ENCODE measurements around the gene ARSB. TPM values are rescaled to one million over a fixed set of nuclear protein-coding genes. Genes with fewer than 3 reads are reported as not detected.

The ARSB gene
- total RNA-seq, 1 experiment from 2014 or later = 11.4 TPM

- H4K5ac ChIP-seq (ENCODE audit: insufficient read length, low read depth, low read length) = no peak overlapping the region
- H3K14ac ChIP-seq (ENCODE audit: insufficient read depth, low read length) = no peak overlapping the region
- no peak for DNase-seq
- H3K9me3 ChIP-seq (ENCODE audit: control insufficient read depth, low read depth, low read length) = no peaks in the 10 kb centered on the region
- TF ChIP-seq CTCF (conservative IDR thresholded peaks at IDR 0.05) = no peak
- no peak overlapping the region for H3K27ac ChIP-seq (ENCODE audit: insufficient read length, low read depth, low read length)
- no peak overlapping the region for H3K27ac Mint-ChIP-seq
- no peaks in the 10 kb centered on the region for H3K79me1 ChIP-seq (ENCODE audit: insufficient read depth, low read depth, low read length, poor library complexity, severe bottlenecking)
- H3K9me3 Mint-ChIP-seq = no peaks in the 10 kb centered on the region
- WGBS (ENCODE audit: extremely low coverage, insufficient read length, low lambda C conversion rate) = no CpG with 5 or more reads among the region's 7 CpGs
- H3K4me1 Mint-ChIP-seq = peaks cover 9 to 21% of the 10 kb centered on the region in 2 experiments; a peak in 3 of 4 replicates
- no peak overlapping the region for H3K56ac ChIP-seq (ENCODE audit: insufficient read length, low read depth, low read length)
- H4K8ac ChIP-seq (replicated peaks; ENCODE audit: insufficient read length, low read depth, low read length) = no peak overlapping the region
- H3K18ac ChIP-seq (ENCODE audit: insufficient read length, low read depth, low read length) = no peak overlapping the region
- H4K20me1 ChIP-seq (ENCODE audit: control insufficient read depth, insufficient read depth, insufficient read length) = no peaks in the 10 kb centered on the region
- no peaks in the 10 kb centered on the region for H3K23me2 ChIP-seq (ENCODE audit: insufficient read length, low read depth, low read length, poor library complexity, severe bottlenecking)
- no peak overlapping the region for H2AK5ac ChIP-seq (ENCODE audit: insufficient read length, low read length)
- no peak overlapping the region for H3K9ac ChIP-seq (ENCODE audit: extremely low read depth, insufficient read length, low read length)
- no peak overlapping the region for H3K4ac ChIP-seq (ENCODE audit: low read depth, low read length)
- H3K27me3 Mint-ChIP-seq (ENCODE audit: low read depth) = peaks cover 2% of the 10 kb centered on the region
- H4K91ac ChIP-seq (ENCODE audit: insufficient read length, low read depth, low read length) = no peak overlapping the region
- no peak overlapping the region for H2BK15ac ChIP-seq (ENCODE audit: low read depth, low read length)
- H3K23ac ChIP-seq (ENCODE audit: insufficient read length, low read depth, low read length) = no peak overlapping the region
- no peaks in the 10 kb centered on the region for H3K36me3 Mint-ChIP-seq (ENCODE audit: insufficient read depth in 1 of 3, low read depth in 3 of 3)
- no peak overlapping the region for H3T11ph ChIP-seq (ENCODE audit: low read length)
- H2BK20ac ChIP-seq (ENCODE audit: low read depth, low read length, poor library complexity, severe bottlenecking) = no peak overlapping the region
- H2BK12ac ChIP-seq (ENCODE audit: insufficient read length, low read depth, low read length) = no peak overlapping the region
- H3K27me3 ChIP-seq (ENCODE audit: insufficient read depth, low read length) = no peaks in the 10 kb centered on the region
- H3K79me2 ChIP-seq (ENCODE audit: insufficient read depth, low read length) = no peaks in the 10 kb centered on the region
- H2BK5ac ChIP-seq (ENCODE audit: insufficient read length, low read length) = no peak overlapping the region
- no peak overlapping the region for H2AFZ ChIP-seq (ENCODE audit: low read length)
- no peak overlapping the region for H3K4me2 ChIP-seq (ENCODE audit: insufficient read depth, insufficient read length, low read length)
- peaks cover 2% of the 10 kb centered on the region; the same call in 1 of the 2 replicates for H3K4me1 ChIP-seq (ENCODE audit: insufficient read depth, low read length)
- no peak overlapping the region for H2BK120ac ChIP-seq (ENCODE audit: low read depth, low read length, poor library complexity, severe bottlenecking)
- H3K4me3 Mint-ChIP-seq = no peak overlapping the region
These were observed 237.3 kb downstream of the ARSB start for GRCh38 chr5:78747705-78748359.

All from H9 (cell line).